H1 (cell line): ENCODE results near the gene PLXDC2.

Source experiments
- BRCA1 ChIP-seq: IDR thresholded peaks from 2 replicates; pipeline ENCODE4 v1.6.1; 2012; ENCODE audit warnings: low read depth, low read length, improper control_type of control experiment
- CTCF ChIP-seq, 3 experiments: IDR thresholded peaks; 1 replicate in 2 of 3; 2 replicates in 1 of 3; pipeline versions ENCODE4 v1.5.1 to v1.6.1; 2011; ENCODE audit warnings: low read length in 3 of 3, mild to moderate bottlenecking in 3 of 3, inconsistent platforms in 2 of 3, low read depth in 1 of 3, moderate library complexity in 1 of 3; ENCODE audit not compliant: insufficient read depth in 1 of 3; ENCODE audit errors: control extremely low read depth in 1 of 3
- EP300 ChIP-seq, 2 experiments: IDR thresholded peaks; 1 replicate in 1 of 2; 2 replicates in 1 of 2; pipeline ENCODE4 v1.6.1; 2011 to 2012; ENCODE audit warnings: low read depth in 2 of 2, low read length in 2 of 2, mild to moderate bottlenecking in 2 of 2, borderline replicate concordance in 1 of 2, inconsistent platforms in 1 of 2, moderate library complexity in 1 of 2
- MAX ChIP-seq: IDR thresholded peaks from 2 replicates; pipeline ENCODE4 v1.6.1; 2012; ENCODE audit warnings: inconsistent platforms
- NANOG ChIP-seq: IDR thresholded peaks from 2 replicates; pipeline ENCODE4 v1.6.1; 2011; ENCODE audit warnings: low read length, low read depth, mild to moderate bottlenecking, inconsistent platforms; ENCODE audit not compliant: insufficient read depth, poor library complexity, severe bottlenecking
- POLR2A ChIP-seq, 2 experiments: IDR thresholded peaks; 1 replicate in 1 of 2; 2 replicates in 1 of 2; pipeline ENCODE4 v1.6.1; 2011; ENCODE audit warnings: low read depth in 2 of 2, low read length in 2 of 2, mild to moderate bottlenecking in 2 of 2; ENCODE audit errors: control extremely low read depth in 1 of 2
- POLR2AphosphoS5 ChIP-seq: IDR thresholded peaks from 2 replicates; pipeline ENCODE4 v1.6.1; 2011; ENCODE audit warnings: low read depth, low read length
- YY1 ChIP-seq: IDR thresholded peaks from 2 replicates; pipeline ENCODE4 v1.6.1; 2011; ENCODE audit warnings: low read depth, mild to moderate bottlenecking, low read length

- TF ChIP-seq CTCF (IDR thresholded peaks at IDR 0.05; ENCODE audit: control extremely low read depth in 1 of 3, insufficient read depth in 1 of 3, low read depth in 1 of 3, low read length in 3 of 3), result no peak
- no peak for TF ChIP-seq POLR2A (IDR thresholded peaks at IDR 0.05; ENCODE audit: control extremely low read depth in 1 of 2, low read depth in 2 of 2, low read length in 2 of 2)
- no peak for TF ChIP-seq POLR2AphosphoS5
- no peak for TF ChIP-seq YY1
- TF ChIP-seq MAX, result no peak
- no peak for TF ChIP-seq EP300 (IDR thresholded peaks at IDR 0.05; ENCODE audit: borderline replicate concordance in 1 of 2, low read depth in 2 of 2, low read length in 2 of 2)
- TF ChIP-seq BRCA1, result no peak
- no peak for TF ChIP-seq NANOG
Measured at GRCh38 chr10:19987931-19988330, 171.7 kb downstream of the PLXDC2 start.
